Cerebellar nuclear complex (tissue), 1 donor: ENCODE results near the gene XRCC5.

Experiments
- DNase-seq, 2 experiments: peaks; one replicate each; lab custom pipeline; 2025; lab: John Stamatoyannopoulos, UW

Gene XRCC5

GRCh38 chr2:216232721-216233120, 123.6 kb downstream of the XRCC5 start:
- DNase-seq, result no peak

DNA sequence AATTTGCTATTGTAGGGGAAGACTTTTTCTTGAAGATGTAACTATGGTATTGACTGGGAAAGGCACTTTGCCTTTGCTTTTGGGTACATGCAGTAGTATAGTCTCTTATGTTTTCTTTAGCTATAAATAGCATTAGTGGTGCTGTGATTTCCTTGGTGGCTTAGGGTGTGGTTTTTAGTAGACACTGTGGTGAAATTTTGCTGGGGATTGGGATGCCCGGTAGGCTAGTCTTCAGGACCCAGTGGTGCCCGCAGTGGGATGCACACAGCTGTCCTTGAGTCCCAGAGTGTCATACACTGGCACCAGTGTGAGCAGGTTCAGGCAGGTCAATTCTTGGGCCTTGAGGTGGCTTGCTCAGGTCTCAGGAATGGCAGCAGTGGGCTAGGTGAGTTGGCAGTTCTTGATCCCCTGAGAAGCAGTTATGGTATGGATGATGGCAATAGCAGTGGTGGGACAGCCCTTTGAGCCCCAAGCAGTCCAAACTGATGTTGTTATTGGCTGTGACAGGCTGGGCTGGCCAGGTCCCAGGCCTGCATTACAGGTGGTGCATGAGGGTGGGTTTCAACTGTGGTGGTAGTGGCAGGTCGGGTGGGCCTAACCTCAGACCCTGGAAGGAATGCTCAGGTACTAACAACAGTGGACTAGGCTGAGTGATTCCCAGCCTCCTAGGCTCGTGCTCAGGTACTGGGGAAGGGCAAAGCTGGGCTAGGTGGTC, 124.3 kb downstream of the XRCC5 start:
- DNase-seq, result no peak

DNA sequence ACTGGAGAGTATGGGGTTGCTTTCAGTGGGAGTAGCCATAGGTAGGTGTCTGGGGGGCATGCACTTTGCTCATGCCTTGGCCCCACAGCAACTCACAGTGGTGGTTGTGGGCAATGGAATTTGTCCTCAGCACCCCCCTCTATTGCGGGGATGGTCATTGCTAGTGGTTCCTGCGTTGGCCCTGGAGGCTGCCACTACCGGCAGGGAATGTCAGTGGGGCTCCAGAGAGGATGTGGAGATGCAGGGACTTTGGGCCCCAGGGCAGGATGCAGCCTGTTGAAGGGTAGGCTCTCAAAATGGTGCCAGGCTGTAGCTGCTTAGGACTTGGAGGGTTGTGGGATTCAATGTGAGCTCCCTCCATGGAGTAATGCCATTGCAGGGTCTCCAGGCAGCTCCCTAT, 125.0 kb downstream of the XRCC5 start:
- DNase-seq, result no peak

GRCh38 chr2:216235462-216235861, 126.3 kb downstream of the XRCC5 start:
- no peak for DNase-seq

DNA sequence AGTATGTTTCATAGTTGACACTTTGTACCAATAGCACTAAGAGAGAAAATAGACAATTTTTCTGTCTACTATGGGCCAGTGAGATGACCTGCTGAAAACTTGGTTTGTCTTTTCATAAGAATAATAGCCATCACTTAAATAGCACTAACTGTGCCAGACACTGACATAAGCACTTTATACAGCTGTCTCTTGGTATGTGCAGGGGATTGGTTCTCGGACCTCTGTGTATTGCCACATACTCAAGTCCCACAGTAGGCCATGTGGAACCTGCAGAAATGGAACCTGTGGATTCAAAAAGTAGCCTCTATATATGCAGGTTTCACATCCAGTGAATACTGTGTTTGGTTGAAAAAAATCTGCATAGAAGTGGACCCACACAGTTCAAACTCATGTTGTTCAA, 126.7 kb downstream of the XRCC5 start:
- no peak for DNase-seq

- no peak for DNase-seq
Measured at GRCh38 chr2:216236486-216236885, 127.3 kb downstream of the XRCC5 start.

GRCh38 chr2:216242365-216242764, 133.2 kb downstream of the XRCC5 start:
- DNase-seq, result no peak

GRCh38 chr2:216243026-216243425, 133.9 kb downstream of the XRCC5 start:
- no peak for DNase-seq

- no peak for DNase-seq
Measured at GRCh38 chr2:216245391-216245975, 136.3 kb downstream of the XRCC5 start.

GRCh38 chr2:216246766-216247165, 137.6 kb downstream of the XRCC5 start:
- DNase-seq, result no peak
